ENCODE data around the gene PRKD2. TPM values are rescaled to one million over a fixed set of nuclear protein-coding genes. Genes with fewer than 3 reads are reported as not detected.
A peak's percentile ranks its signal among the peaks of the same experiment; 100 is the strongest.

Gene PRKD2
- polyA plus RNA-seq, 1 donor from 2014 or later, result 8.0 TPM

- Histone ChIP-seq H3F3A (ENCODE audit: insufficient read depth, low read length, poor library complexity, severe bottlenecking) (no peaks in the 10 kb centered on the region), H3K27ac (ENCODE audit: low read length) (peak within 1 kb of the TSS; percentile 98), H3K27me3 (ENCODE audit: insufficient read depth, low read depth, low read length) (no peaks in the 10 kb centered on the region), H3K4me2 (ENCODE audit: low read length) (peak within 1 kb of the TSS; percentile 65), H3K9me2 (ENCODE audit: insufficient read depth, low read length) (no peaks in the 10 kb centered on the region), H3K79me2 (replicated peaks; ENCODE audit: insufficient read depth, low read length) (peaks cover 56% of the 10 kb centered on the region), H3K9me3 (ENCODE audit: low read length) (no peaks in the 10 kb centered on the region), H3K36me3 (ENCODE audit: insufficient read depth, low read length) (no peaks in the 10 kb centered on the region), H3K9ac (ENCODE audit: low read length) (peak within 1 kb of the TSS; percentile 99), H2AFZ (ENCODE audit: low read depth, low read length) (peak within 1 kb of the TSS; percentile 40), H4K20me1 (ENCODE audit: insufficient read depth) (peaks cover 24% of the 10 kb centered on the region), H3K4me3 (ENCODE audit: low read length) (peak within 1 kb of the TSS; percentile 98)
- TF ChIP-seq EP300 (conservative IDR thresholded peaks at IDR 0.05; ENCODE audit: poor library complexity, severe bottlenecking) (no peak), REST (IDR thresholded peaks at IDR 0.05; ENCODE audit: borderline replicate concordance) (peak; percentile 62), EZH2 (IDR thresholded peaks at IDR 0.05; ENCODE audit: borderline replicate concordance, insufficient read depth, low read length, poor library complexity, severe bottlenecking) (no peak), TAF1 (IDR thresholded peaks at IDR 0.05; ENCODE audit: low read depth) (peak; percentile 69), POLR2AphosphoS5 (IDR thresholded peaks at IDR 0.05) (peak; percentile 42)
These were observed 28.8 kb upstream of the PRKD2 start, which contains the start of gene FKRP for GRCh38 chr19:46745521-46746280. Gene FKRP (plus strand): TSS chr19:46746057. CDS start chr19:46755451, 9,394 bp downstream.

DNA sequence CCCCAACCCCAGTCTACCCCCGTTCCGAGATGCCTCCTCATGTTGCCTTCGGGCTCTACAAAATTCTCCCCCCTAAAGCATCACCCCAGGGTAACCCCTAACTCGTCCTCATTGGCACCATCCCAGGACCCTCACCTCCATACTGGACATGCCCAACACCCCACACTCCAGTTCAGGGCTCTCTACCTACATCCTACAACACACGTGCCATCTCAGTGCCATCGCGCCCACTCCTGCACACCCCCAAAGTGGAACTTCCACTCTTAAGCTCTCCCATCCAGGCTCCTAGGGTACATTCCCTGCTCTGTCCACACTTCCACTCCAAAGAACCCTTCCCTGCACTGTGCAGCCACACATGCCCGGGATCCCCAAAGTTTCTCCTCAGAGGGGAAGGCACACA is 28.1 kb upstream of the PRKD2 start:
- Histone ChIP-seq H3K79me2 (replicated peaks; ENCODE audit: insufficient read depth, low read length) (peaks cover 61% of the 10 kb centered on the region), H3K27ac (ENCODE audit: low read length) (peak overlapping the region; percentile 87), H2AFZ (ENCODE audit: low read depth, low read length) (no peak overlapping the region), H3K4me3 (ENCODE audit: low read length) (peak overlapping the region; percentile 98), H3K9me3 (ENCODE audit: low read length) (no peaks in the 10 kb centered on the region), H3K9me2 (ENCODE audit: insufficient read depth, low read length) (no peaks in the 10 kb centered on the region), H3F3A (ENCODE audit: insufficient read depth, low read length, poor library complexity, severe bottlenecking) (no peaks in the 10 kb centered on the region), H3K9ac (ENCODE audit: low read length) (peak overlapping the region; percentile 99), H4K20me1 (ENCODE audit: insufficient read depth) (peaks cover 27% of the 10 kb centered on the region), H3K36me3 (ENCODE audit: insufficient read depth, low read length) (no peaks in the 10 kb centered on the region), H3K4me2 (ENCODE audit: low read length) (peak overlapping the region; percentile 65), H3K27me3 (ENCODE audit: insufficient read depth, low read depth, low read length) (no peaks in the 10 kb centered on the region)
- TF ChIP-seq SMC3 (conservative IDR thresholded peaks at IDR 0.05; ENCODE audit: poor library complexity), result no peak
- TF ChIP-seq RAD21 (conservative IDR thresholded peaks at IDR 0.05), result no peak
- no peak for TF ChIP-seq EZH2 (IDR thresholded peaks at IDR 0.05; ENCODE audit: borderline replicate concordance, insufficient read depth, low read length, poor library complexity, severe bottlenecking)
- no peak for TF ChIP-seq MXI1 (conservative IDR thresholded peaks at IDR 0.05; ENCODE audit: poor library complexity, severe bottlenecking)
- no peak for TF ChIP-seq CTCF (IDR thresholded peaks at IDR 0.05; ENCODE audit: poor library complexity, severe bottlenecking)
